COR-L47 (cell line): ENCODE data around the gene ZNF341.

Source experiments
- DNase-seq: peaks from one replicate; lab custom pipeline; 2025; lab: John Stamatoyannopoulos, UW

ZNF341 gene

DNA sequence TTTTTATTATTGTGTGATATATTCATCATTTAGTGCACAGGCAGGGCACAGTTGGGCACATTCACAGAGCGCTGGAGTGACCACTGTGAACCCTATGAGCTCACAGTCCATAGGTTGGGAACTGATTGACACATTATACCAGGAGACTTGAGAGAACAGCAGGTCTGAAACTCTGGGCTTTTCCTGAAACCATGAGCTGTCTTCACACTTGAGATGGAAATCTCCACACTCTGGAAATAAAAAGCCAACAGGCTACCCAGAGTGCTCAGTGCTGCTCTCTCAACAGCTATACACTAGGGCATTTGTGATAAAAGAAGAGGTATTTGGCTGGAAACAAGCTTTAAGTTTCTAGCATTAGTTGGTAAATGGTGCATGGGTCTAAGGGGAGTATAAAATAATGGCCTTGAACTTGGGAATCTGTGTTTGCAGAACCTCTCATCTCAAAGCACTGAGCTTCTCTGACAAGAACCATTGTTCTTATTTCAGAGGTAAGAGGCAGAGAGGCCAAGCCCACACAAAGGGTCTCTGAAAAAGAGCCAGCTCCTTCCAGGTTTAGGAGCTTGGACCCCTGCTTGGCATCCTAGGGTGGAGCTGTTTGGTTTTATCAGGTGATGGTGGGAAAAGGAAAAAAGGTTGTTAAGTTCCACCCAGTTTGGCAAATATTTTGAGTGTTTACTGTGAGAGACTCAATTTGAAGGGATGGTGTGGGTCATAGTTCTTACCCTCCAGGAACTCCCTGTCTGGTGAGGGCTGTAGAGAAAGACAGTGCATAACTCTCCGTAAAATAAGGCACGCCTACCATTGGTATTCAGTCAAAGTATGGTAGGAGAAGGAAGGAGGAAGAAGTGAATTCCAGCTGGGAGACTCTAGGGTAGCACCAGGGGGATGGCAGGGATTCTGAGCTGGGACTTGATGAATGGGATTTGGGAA lies 93.8 kb downstream of the ZNF341 start:
- DNase-seq: no peak

DNA sequence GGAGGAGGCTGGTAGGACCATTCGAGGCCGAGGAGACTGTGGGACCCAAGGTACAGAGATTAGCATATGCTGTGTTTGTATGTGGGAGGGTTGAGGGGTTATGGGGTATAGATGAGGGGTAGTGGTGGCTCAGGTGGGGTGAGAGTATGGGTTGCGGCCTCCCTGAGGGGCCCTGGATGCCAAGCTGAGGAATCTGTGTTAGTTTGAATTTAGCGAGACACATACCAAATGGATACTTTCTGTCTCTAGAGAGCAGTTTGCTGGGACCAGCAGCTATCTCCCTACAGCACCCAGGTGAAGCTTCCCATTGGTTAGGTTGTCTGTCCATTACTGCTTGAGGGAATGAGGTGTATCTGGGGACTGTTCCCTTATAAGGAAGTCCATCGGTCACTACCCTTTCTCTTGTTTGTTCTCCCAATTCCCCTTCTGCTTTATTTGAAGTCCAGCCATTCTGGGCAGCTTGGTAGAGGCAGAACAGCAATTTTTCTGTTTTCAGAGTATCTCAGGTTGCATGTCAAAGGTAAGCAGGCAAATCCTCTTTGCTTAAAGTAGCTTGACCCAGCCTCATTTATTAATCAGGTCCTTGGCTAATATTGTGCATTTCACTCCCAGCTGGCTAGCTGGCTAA lies 94.6 kb downstream of the ZNF341 start:
- DNase-seq: no peak

DNA sequence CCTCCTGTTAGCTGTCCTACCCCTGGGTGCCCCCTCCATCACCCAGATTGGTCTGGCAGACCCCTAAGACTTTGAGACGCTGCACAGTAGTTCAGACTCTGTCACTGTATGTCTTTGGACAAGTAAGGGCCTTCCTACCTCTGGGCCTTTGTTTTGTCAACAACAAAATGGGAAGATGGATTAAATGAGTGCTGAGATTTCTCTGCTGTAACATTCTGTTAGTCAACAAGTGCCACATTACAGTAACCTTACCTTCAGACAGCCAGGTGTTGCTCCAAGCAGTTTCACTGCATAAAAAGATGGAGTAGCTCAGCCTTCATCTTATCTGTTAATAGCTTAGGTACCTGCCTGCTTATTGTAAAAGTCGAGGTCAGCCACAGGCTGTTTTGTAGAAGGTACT lies 95.3 kb downstream of the ZNF341 start:
- no peak for DNase-seq

DNA sequence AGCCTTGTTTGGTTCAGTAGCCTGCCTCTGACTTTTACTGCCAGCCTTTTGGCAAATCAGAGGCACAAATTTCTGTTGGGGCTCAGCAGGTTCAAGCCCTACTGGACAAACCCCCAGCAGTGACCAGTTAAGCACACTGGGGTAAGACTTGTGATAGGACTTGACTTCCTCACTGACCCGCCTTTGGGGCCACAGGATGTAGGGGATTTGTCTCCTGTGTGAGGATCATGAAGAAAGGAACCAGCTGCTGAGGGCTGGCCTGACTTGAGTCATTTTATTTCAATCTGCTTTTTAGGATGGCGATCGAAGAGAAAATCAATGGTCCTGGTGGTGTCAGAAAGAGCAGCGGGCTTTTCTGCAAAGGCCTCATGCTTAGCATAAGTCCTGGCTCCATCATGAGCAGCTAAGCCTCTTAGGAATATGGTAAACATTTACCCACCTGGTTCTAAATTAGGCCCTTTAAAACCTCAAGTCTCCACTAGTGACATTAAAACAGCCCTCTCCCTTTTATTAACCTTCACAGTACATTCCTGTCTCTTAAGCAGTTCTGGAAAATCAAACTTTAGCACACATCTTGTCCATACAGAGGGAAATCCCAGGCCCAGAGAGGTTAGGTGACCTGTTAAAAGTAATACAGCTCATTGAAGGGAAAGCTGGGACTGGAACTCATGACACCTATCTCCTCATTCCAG lies 96.0 kb downstream of the ZNF341 start:
- DNase-seq: no peak

DNA sequence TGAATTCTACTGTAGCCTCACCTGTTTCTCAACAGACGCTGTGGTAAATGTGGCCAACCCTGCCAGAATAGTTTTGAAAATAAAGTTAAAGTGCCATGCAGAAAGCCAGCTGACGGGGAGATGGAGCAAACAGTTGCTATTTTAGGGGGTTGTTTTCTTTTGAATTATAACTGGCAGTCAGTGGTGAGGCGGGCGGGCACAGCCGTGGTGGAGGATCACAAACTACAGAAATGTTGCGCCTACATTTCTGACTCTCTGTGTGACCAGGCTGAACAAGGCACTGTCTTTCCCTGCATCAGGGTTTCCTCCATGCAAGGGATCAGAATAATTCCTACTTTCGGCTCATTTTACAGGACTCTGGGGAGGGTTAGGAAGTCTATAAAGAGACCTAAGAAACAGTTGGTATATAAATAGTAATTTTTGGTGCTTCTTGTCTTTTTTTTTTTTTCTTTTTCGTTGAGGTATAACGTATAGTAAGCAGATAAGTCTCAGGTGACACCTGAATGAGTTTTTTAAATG lies 96.6 kb downstream of the ZNF341 start:
- DNase-seq: no peak

DNA sequence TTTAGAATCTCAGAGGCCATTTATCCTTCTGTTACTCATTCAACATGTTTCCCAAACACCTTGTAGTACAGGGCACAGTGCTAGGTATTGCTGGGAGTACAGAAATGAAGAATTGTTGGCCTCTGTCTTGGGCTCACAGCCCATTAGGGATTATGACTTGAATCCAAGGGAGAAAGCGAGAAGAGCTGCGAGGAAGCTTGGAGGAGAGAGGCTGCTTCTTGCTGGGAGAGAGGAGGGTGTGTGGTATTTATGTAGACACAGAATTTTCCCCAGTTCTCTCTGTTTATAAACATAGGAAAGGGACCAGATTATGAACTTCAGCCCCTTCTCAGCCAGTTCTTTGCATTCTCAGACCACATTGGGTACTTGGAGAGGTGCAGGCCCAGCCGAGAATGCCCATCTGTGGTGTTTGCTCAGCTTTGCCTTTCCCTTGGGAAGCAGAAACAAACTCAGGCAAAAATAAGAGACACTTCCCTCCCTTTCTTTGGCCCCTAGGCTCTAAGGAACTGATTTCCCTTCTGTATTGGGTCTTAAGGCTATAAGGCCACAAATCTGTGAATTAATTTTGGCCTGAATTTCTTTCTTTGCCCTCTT lies 97.3 kb downstream of the ZNF341 start:
- DNase-seq: no peak

DNA sequence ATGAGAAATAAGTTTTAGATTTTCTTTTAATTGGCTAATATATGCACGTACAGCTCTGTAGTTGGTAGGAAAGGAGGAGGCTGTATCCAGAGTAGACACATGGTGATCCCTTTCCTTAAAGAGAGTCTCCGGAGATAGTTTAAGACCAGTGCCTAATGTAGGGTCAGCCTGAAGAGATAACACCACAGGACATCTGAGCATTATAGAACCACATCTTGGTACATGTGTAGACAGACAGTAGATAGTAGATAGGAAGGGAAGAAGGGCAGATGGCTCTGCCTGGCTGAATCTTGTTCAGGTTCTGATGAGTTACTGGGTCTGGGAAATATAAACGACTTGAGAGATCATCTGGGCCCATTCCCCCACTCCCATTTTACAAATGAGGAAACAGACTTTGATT lies 97.8 kb downstream of the ZNF341 start:
- no peak for DNase-seq

DNA sequence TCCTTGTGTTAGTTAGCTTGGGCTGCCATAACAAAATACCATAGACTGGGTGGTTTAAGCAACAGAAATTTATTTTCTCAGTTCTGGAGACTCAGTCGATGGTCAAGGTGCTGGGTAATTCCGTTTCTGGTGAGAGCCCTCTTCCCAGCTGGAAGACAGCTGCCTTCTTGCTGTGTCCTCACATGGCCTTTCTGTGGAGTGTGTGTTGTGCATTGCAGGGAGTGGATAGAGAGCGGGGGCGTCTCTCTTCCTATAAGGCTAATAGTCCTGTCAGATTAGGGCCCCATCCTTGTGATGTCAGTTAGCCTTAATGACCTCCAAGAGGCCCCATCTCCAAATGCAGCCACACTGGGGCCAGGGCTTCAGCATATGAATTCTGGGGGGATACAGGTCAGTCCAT lies 98.6 kb downstream of the ZNF341 start:
- DNase-seq: no peak

DNA sequence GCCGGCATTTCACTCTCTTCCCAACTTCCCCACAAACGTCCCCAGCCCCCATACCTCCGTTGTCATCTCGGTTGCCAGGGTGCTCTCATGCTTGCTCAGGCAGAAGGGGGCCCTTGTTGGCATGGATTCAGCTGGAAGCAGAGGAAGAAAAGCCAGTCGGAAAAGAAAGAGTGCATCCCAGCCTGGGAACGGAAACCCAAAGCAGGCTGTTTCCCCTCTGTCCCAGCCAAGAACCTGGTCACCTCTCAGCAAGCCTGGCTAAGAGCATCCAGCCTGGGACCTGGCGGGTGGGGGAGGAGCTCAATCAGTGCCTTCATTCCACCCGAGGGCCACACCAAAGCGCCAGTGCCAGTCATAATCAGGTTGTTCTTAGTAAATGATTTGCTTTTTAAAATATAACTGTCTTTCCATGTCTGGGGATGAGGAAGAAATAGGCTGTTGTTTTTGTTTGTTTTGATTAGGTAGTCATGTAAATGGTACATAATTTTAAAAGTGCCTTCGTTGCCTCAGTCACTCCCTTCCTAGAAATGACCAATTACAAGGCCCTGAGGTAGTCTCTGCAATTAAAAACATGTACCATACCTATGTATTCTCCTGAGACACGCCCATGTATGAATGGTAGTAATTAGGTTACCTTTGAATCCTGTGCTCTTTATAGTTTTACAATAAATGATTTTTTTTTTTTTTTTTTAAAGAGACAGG lies 100.5 kb downstream of the ZNF341 start:
- DNase-seq: no peak

DNA sequence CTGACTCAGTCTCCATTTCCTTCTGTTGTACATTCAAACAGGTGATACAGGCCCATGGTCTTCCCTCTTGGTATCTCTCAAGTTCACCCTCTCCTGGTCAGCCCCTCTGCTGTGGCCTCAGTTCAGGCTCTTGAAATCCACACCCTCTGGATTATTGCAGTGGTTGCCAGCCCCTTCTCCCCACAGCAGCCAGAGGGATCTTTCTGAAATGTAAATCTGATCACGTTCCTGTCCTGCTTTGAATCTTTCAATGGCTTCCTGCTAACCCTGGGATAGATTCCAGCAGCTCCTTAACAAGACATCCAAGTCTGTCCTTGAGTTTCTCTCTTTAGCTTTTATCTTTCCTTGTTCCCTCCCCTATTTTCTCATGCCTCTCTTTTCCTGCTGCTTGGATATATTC lies 101.5 kb downstream of the ZNF341 start:
- DNase-seq: no peak

DNA sequence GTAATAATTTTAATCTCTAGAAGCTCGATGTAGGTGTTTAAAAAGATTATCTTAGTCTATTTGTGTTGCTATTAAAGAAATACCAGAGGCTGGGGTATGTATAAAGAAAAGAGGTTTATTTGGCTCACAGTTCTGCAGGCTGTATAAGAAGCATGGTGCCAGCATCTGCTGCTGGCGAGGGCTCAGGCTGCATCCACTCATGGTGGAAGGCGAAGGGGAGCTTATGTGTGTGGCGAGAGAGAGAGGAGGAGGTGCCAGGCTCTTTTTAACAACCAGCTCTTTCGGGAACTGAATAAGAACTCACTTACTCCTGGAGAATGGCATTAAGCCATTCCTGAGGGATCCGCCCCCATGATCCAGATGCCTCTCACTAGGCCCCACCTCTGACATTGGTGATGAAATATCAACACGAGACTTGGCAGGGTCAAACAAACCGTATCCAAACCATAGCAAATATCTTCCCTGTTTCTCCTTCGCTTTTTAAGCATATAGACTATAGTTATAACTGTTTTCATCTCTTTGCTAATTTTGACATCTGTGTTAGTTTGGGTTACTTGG lies 103.9 kb downstream of the ZNF341 start:
- no peak for DNase-seq

DNA sequence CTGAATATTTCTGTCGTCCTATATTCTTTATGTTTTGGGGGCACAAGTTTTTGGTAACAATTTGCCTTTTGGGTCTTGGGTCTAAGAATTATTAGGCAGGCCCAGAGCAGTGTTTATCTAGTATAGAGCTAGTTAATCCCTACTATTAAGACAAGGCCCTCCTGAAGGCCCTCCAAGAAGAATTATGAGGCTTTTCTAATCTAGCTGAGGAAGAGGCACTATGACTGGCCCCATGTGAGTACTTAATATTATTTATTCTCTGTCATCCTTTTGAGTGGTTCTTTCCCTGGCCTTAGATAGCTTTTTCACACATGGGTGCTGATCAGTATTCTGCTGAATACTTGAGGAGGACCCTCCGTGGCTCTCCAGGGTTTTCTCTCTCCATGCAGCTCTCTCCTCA lies 104.5 kb downstream of the ZNF341 start:
- DNase-seq: no peak

DNA sequence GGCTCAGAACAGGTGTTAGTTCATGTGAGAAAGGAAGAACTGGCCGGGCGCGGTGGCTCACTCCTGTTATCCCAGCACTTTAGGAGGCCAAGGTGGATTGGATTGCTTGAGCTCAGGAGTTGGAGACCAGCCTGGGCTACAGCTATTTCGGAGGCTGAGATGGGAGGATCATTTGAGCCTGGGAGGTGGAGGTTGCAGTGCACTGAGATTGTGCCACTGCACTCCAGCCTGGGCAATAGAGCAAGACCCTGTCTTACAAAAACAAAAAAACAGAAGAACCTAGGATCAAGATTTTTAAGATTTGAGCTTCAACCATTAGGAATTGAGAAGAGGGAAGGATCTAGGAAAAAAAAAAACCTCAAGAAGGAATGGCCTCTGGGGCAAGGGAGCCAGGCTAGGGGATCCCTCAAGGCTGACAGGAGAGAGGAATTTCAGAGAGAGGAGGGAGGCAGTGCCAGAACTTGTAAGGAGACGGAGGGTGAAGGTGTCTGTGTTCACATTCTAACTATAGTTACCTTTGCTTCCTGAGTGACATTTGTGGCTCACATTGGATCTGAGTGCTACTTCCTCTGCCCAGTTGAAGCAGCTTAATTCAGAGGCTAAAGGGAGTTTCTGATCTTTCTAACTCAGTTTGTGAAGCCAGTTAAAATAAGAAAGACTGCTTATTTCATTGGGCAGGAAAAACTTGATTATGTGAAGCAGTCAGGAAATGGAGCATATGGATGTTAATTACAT lies 105.5 kb downstream of the ZNF341 start:
- no peak for DNase-seq

DNA sequence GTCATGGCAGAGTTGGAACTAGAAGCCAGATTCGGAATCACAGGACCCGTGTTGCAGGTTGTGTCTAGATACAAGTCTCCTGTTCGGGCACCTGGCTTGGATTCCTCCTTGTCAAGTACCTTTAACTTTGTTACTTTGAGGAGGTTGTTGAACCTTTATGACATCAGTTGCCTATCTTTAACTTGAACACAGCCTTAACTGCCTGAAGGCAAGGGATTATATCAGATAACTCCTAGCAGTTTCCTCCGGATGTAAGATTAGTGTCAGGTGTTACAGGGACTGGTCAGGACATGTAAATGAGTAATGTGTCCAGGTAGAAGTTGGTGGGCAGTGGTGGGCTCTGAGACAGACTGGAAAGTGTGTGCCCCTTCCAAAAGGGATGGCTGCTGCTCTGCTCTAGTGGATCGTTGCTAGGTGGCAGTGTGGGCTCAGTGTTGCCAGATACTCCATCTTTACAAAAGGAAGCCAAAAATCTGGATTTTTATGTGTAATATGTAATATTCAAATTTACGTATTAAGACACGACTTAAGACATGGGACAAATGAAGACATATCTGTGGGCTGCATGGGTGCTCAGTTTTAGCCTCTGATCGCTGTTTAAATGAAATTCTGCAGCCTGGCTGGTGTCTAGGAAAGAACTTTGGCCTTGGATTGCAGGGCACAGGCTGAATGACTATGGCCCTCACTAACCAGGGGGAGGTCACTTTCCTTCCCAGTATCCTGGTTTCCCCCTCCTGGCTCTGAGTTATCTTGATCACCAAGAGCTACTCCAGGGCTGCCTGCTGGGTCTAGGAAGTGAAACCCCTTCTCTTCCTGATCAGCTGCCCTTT lies 106.5 kb downstream of the ZNF341 start:
- no peak for DNase-seq

DNA sequence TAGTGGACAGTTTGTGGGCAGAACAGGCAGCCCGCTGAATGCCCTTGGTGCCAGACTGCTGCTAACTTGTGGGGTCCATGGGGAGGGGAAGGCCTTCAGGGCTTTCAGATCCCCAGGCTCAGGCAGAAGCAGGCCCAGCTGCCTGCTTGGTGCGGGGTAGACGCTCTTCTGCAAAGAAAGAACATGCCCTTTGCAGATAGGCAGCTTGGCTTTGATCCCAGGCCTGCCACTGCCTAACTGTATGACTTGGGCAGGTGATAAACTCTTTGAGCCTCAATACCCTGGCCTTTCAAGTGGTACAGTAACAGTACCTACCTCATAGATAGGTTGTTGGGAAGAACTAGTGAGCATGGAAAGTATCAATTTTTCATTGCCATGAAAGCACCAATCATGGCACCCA lies 107.8 kb downstream of the ZNF341 start:
- DNase-seq: peak; percentile 8

DNA sequence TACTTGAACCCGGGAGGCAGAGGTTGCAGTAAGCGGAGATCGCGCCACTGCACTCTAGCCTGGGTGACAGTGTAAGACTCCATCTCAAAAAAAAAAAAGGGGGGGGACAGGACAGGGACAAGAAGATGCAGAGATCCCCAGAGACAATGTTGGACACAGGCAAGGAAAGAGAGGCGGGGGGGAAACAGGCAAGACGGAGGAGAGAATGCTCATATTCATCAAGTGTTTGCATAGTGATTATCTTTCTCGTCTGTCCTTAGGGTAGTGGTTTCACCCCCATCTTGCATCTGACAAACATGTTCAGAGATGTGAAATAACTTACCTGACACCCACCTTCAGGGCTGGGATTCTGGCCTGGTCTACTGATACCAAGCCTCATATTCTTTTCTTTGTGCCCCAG lies 108.4 kb downstream of the ZNF341 start:
- no peak for DNase-seq

DNA sequence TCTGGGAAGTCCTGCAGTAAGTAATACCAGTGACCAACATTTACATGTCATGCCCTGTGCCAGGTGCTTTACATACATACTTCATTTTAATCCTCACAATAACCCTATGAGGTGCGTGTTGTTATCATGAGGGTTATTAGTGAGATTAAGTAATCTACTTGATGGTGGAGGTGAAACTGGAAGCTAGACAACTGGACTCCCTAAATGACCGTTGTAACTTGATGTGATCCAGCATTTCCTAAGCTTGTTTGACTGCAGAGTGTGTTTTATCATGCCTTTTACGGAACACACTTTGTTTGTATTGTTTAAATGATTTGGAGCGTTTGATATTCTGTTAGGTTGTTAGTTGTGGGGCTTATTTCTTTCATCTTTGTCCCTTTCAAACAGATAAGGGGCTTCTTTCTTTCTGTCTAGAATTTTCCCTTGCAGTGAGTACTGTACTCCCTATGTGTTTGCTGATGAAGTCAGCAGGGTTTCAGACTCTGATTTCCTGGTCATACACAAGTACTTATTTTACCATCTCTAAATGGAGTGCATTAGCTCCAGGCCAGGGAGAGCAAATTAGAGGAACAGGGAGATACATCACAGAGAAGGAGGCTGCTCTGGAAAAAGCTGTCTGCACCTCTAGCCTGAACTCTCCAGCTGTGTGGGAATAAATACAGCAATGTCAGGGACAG lies 109.1 kb downstream of the ZNF341 start:
- DNase-seq: no peak

DNA sequence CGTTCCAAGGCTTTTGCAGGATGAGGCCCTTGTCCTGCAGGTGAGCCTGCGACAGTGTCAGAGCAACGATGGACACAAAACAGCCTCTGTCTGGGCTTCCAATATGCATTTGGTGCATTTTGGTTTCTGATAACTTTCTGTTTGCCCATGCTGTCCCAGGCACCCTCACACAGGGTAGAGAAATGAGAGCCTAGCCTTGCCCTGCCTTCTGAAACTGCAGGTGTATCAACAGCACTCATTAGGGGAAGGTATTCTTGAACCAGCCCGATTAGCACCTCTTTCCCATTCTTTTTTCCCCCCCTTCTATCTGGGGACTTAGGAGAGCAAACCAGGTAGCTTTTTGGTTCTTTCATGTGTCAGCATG lies 109.6 kb downstream of the ZNF341 start:
- DNase-seq: no peak
